ENCODE results near the gene TMEM8B.
A peak's percentile ranks its signal among the peaks of the same experiment; 100 is the strongest.

The TMEM8B gene

GRCh38 chr9:35812025-35812602 is 16.9 kb upstream of the TMEM8B start, which contains the start of gene SPAG8:
TSS of gene SPAG8 (minus strand) at chr9:35812262. CDS start at chr9:35812147, 115 bp downstream.
- DNase-seq = peak; percentile 95

DNA sequence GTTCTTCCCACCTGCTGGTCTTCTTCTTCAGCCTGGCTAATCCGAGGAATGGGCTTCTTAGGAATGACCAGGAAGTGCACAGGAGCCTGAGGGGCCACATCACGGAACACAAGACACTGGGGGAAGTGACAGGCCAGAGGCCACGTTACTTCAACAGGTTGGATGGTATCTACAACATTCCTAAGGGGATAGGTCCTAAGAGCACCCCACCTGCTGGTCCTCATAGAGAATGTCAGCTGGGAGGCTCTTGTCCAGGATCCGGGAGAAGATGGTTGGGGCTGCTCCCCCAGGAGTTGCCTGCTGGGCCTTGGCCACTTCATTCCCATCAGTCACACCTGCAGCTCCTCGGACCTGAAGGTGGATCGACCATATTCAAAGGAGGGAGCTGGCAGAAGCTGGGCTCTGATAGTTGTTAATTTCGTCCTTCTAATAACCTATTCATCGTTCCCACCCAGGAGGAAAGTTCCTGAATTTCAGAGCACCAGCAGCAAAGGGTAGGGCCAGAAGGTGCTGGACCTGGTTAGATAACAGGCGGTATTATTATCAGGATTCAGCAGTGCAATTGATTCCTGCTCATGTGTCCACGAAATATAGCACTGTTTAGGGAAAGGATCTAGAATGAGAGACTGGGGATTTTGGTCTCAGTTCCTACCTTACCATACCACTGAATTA is 15.5 kb upstream of the TMEM8B start:
- DNase-seq = peak; percentile 51

- peak; percentile 7 for DNase-seq
Observed at GRCh38 chr9:35814106-35814840, 14.8 kb upstream of the TMEM8B start.

DNA sequence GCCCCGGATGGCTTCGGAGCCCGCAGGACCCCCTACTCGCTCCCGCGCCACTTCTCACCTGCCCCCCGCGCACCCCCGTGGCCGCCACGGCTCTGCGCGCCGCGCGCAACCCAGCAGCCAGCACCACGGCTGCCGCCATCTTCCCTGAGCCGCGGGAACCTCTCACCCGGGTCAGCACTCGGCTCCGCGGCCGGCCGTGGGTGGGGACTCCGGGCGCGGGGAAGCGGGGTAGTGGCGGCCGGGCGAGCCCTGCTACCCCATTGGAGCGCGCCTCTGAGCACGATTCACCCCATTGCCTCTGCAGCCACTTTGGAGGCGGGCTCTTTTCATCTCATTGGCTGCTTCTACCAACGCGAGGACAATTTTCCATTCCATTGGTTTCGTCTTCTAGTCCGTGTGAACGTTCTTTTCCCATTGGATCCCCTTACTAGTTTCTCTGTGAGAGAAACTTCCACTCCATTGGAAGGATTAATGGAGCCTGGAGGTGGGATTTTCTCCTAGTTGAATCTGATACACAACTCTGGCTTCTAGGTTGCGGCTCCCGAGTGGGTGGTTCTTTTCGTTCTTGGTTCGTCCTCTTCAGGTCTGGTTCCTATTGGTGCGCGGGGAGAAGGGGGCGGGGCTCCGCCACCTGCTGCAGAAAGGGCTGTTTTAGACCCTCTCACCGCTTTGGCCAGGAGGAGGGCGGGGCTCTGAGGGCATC is 14.0 kb upstream of the TMEM8B start, which contains the start of gene HINT2:
Gene HINT2, minus strand, starts transcription at position 202 of the 703 bp plus-strand sequence. Its CDS starts 63 bp downstream, at position 139.
- DNase-seq = peak; percentile 99

- DNase-seq = no peak
Observed at GRCh38 chr9:35816708-35817107, 12.3 kb upstream of the TMEM8B start.

DNA sequence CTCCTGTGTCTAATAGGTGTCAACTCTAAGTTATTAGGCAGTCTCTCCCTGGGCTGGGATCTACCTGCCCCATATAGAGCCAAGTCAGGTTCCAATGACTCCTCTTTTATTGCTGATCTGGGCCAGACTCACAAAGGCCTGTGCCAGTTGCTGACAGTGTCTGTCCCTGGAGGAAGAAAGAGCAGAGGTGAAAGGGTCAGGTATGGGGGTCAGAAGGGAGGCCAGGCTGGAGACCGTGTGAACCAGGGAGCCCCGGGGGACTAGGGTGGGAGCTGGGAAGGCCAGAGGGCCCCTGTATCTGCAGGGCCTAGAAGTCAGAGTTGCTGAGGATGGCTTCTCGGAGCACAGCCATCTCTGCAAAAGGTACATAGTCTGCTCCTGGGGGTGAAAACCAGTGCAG is 10.7 kb upstream of the TMEM8B start:
- DNase-seq = no peak

DNA sequence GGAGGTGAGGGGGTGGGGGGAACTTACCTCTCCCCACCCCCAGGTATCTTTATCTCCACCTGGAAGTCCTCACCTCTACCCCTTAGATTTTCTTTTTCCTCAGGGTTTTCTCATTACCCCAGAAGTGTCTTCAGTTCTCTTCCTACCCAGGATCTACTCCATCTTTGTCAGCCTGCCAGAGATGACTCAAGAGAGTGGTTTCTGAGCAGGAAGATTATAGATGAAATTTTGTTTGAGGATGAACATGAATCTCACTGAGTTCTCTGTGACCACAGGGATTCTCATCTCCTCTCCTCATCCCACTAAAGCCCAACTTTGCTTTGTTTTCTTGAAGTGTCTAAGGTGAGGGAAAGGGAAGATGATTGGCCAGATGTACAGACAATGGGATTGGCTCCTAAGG is 9.0 kb upstream of the TMEM8B start:
- DNase-seq = no peak

DNA sequence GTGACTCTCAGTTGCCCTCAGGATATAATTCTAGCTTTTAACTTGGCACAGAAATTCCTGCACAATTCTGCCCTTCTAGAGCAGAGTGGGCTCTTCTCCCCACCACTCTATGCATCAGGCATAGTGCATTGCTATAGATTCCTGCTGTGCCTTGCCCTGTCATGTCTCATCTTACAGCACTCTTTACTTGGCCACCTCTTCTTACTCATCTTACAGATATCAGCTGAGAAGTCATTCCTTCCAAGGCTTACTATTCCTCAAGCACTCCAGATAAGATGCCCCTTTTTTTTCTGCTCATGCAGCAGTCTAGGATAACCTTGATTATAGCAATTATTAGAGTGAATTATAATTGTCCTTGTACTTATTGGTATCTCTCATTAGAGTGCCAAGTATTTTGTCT is 6.1 kb upstream of the TMEM8B start:
- DNase-seq = no peak

DNA sequence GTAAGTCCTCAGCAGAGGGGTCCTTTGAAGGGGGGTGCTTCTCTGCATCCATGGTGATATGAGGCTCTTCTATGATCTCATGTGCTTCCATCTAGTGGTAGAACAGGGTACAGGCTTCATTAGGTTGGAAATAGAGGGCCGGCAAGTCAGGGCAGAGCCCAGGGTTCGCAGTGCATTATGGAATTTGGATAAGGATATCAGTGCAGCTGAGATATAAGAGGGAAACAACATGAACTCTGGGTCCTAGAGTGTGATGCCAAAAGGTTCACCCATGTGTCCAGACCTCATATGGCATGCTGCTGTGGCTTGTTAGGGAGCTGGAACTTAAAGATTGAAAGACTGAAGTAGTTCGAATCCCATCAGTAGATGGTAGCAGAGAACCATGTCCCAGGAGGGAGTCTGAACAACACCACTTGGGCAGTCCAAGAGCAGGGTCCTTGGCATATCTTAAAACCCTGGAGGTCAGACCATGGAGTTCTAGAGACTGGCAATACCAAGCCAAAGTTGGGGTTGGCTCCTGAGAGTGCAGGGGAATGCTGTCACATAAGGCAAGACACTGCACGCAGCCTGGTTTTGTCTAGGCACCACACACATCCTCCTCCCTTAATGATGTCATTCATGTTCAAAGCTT is 2.8 kb upstream of the TMEM8B start:
- peak; percentile 40 for DNase-seq

GRCh38 chr9:35827486-35827885 is 1.5 kb upstream of the TMEM8B start:
- DNase-seq = no peak

- peak; percentile 34 for DNase-seq
Observed at GRCh38 chr9:35828716-35829083, 328 bp upstream of the TMEM8B start, which contains the start of gene FAM221B. TSS of gene FAM221B (minus strand) at chr9:35828732. CDS start at chr9:35826161, 2,571 bp downstream.

DNA sequence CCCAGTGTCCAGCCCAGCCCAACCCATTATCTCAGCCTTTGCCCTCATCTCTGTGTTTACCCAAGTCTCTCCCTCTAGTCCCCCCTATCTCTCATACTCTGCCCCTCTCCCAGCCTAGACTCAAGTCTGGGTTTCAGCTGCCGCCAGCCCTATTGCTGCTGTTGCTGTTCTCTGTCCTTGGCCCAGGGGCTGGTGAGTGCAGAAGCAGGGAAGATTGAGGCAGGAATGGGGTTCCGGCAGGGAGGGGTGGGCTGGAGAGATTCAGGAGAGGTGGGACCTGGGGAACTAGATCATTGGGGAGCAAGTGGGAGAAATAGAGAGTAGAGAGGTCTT is 702 bp downstream of the TMEM8B start:
- no peak for DNase-seq

- no peak for DNase-seq
Observed at GRCh38 chr9:35831040-35831439, 2.0 kb downstream of the TMEM8B start.

DNA sequence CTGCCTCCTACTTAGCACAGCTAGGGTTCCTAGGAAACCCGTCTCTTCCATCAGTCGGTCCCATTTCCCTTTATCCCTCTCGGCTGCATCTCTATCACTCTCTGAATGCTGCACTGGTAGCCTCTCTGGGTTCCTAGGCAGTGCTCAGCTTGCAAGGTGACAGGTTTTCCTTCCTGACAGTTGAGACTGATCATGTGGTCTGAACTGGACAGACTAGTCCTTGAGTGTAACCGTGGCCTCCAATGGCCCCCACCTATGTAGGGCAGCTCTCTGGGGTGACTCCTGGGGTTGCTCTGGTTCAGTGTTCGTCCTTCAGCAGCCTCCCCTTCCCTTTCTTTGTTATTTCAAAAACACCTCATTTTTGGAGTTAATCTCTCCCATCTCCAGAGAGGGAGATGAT is 3.8 kb downstream of the TMEM8B start:
- DNase-seq = no peak

DNA sequence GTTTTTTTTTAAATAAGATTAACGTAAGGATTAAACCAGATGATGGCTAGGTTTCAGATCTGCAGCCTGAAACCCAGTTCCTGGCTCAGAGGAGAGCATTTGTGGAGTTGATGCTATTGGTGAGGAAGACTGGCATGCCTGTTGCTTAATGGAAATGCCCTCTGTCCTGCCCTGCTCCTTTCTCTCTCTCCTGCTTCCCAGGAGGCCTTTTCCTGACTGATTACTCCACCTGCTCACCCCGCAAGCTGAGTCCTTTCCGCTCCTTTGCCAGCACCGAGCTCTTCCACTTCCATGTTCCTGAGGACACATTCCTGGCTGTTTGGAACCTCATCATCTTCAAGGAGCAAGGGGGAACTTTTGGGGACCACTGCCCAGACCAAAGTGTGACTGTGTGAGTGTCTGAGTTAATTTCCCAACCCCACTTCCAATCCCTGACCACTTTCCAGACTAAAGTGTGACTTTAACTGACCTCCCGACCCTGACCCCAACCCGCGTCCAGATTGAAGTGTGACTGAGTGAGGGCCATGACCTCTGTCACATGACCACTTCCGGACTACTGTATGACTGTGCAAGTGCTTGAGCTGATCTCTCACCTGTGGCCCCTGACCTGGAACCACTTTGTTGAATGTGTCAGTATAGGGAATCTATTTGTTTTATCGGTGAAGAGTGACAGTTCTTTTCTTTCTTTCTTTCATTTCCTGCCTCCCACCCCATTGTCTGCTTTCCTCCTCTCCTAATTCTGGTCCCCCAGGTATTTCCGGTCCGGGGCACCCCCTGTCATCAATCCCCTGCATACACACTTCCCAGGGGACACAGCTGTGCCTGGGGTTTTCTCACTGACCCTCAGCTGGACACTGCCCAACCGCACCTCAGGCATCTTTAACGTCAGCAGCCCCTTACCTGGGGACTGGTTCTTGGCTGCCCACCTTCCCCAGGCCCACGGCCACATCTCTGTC is 5.5 kb downstream of the TMEM8B start:
- DNase-seq = no peak

GRCh38 chr9:35835216-35835632 is 6.2 kb downstream of the TMEM8B start:
- DNase-seq = no peak

GRCh38 chr9:35835766-35836165 is 6.7 kb downstream of the TMEM8B start:
- no peak for DNase-seq

DNA sequence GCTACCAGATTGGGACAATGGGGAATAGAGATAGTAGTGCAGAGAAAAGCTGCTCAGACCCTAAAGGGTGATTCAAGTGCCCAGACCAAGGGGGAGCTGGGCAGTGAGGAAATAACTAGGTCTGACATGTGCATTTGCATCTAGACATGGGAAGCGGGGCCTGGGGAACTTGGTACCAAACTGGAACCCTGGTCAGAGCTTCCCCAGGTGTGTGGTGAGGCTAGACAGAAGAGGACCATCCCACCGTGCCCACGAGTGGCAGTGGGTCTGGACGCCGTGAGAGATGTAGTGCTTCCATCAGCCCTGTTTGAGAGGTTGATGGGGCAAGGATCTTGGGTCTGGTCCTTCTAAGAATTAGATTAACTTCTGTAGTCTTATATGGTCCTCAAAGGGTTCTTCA is 7.6 kb downstream of the TMEM8B start:
- DNase-seq = no peak

- no peak for DNase-seq
Observed at GRCh38 chr9:35839926-35840325, 10.9 kb downstream of the TMEM8B start.

GRCh38 chr9:35840881-35841644 is 12.0 kb downstream of the TMEM8B start:
- no peak for DNase-seq

DNA sequence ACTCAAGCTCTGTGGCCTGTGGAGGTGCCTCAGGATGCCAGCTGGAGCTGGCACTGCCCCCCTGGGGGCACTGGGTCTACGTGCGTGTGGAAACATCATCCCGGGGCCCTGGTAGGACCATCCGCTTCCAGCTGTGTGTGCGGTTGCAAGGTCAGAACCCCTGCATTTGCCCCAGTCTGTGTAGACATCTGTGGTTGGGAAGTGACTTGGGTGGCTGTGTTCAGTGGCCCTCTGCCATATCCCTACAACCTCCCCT is 12.5 kb downstream of the TMEM8B start:
- DNase-seq = no peak

Data from COR-L47 (cell line).